GM12864 (cell line): ENCODE measurements around the gene FOXO3.

ENCODE experiments used
- DNase-seq: peaks from one replicate; pipeline ENCODE4 v3.0.0-alpha.2; 2011; ENCODE audit warnings: low read depth
- H3K4me3 ChIP-seq: 2 replicates; pipeline ENCODE4 v1.5.1; 2011; ENCODE audit warnings: mild to moderate bottlenecking, low read depth, low read length, control low read depth
- CTCF ChIP-seq: IDR thresholded peaks from 2 replicates; pipeline ENCODE4 v1.5.1; 2011; ENCODE audit warnings: low read depth, mild to moderate bottlenecking, moderate library complexity, low read length, control low read depth, inconsistent platforms; ENCODE audit errors: missing control alignments

Gene FOXO3

GRCh38 chr6:108609276-108609769, 48.6 kb downstream of the FOXO3 start:
- TF ChIP-seq CTCF = no peak
- H3K4me3 ChIP-seq = no peak overlapping the region
- no peak for DNase-seq

GRCh38 chr6:108610270-108610839, 49.6 kb downstream of the FOXO3 start:
- H3K4me3 ChIP-seq = no peak overlapping the region
- DNase-seq = no peak
- TF ChIP-seq CTCF = no peak

GRCh38 chr6:108610957-108611586, 50.4 kb downstream of the FOXO3 start:
- no peak for DNase-seq
- no peak overlapping the region for H3K4me3 ChIP-seq
- TF ChIP-seq CTCF = no peak

GRCh38 chr6:108612852-108613251, 52.1 kb downstream of the FOXO3 start:
- H3K4me3 ChIP-seq = no peak overlapping the region
- no peak for DNase-seq
- no peak for TF ChIP-seq CTCF

GRCh38 chr6:108616544-108616943, 55.8 kb downstream of the FOXO3 start:
- DNase-seq = no peak
- TF ChIP-seq CTCF = no peak
- no peak overlapping the region for H3K4me3 ChIP-seq

- TF ChIP-seq CTCF = no peak
- no peak for DNase-seq
These were observed 56.3 kb downstream of the FOXO3 start for GRCh38 chr6:108616973-108617372.

More at GRCh38 chr6:108616973-108617372, 56.3 kb downstream of the FOXO3 start:
- no peak overlapping the region for H3K4me3 ChIP-seq
